ENCODE measurements around the gene FOXL3.
A peak's percentile ranks its signal among the peaks of the same experiment; 100 is the strongest.
"Not testable (repeated sequence)": the region's sequence is repeated elsewhere in the genome, so short reads cannot be mapped to it uniquely, and the experiment has no call there.

The FOXL3 gene

DNA sequence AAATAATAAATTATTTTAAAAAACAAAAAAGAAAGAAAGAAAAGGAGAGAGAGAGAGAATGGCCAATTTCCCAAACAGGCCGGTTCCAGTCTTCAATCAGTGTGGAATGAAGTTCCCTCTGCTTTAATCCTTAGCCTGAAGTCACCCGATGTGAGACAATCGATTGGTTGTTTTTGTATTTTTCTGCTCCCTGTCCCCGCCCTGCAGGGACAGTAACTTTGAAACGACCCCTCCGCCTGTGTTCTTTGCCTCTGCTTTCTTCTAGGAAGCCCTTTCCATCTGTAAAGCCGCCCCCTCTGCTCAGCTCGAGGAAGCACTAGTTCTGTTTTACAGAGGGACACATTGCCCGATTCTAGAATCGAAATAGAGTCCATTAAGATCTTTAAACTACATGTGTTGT is 33.4 kb downstream of the FOXL3 start:
- no peak for DNase-seq (ENCODE audit: low read depth in 2 of 2)

DNA sequence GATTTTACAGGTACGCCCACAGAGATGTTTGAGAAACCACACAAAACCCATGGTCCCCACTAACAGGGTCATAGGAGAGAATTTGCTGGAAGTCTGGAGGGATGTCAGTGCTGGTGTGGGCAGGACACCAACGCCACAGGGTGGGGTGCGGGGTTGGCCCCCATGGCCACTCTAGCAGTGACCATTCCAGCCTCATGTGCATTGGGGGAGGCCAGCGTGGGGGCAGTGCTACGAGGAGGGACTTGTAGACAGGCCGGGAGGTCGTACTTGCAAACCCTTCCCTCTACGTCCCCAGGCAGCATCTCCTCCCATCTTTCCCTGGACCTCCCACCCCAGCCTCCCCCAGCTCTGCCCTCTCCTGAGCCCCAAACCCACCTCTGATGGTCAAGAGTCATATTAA is 34.0 kb downstream of the FOXL3 start:
- no peak for DNase-seq (ENCODE audit: low read depth in 2 of 2)

DNA sequence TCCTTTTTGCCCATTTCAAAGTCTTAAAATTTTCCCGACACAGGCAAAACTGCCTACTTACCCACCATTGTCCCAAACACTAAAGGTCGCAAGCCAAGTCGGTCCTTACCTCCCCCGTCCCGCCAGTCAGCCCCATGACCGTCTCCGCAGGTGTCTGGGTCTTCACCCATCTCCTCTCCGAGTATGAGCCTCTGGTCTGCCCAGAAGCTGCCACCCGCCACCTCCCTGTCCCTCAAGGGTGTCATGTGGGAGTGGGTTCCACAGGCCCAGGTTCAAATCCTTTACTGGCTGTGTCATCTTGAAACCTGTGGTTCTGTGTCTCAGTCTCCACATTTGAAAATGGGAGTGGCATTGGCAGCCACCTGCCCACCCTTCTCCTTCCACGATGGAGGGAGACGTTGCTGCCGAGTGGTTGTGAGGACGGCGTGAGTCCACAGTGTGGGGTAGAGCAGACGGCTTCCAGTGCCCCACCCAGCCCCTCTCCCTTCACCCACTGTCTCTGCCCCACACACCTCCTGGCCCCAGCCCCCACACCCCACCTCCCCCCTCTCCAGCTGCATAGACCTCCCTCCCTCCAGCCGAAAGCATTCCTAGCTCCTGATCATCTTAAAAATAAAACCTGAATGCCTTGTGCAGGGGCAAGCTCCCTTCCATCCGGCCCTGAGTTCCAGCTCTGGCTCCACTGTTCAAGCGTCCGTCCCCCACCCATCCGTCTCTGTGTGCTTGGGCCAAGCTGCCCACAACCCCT is 35.3 kb downstream of the FOXL3 start:
- DNase-seq (ENCODE audit: low read depth in 2 of 2), result no peak

DNA sequence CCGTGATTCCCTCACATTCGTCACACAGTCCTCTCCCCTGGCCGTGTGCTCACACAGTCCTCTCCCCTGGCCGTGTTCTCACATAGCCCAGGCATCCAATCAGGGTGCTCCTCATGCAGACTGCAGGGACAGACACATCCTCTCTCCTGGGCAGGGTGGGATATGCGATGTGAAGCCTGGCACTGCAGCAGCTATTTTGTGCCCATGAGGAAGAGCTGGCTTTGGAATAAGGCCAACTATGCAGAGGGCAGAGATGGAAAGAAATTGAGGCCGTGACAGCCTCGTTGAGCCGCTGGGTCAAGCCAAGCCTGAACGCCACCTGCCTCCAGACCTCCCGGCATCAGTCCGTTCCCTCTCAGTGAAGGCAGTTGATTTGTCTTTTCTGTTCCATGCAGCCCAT is 35.8 kb downstream of the FOXL3 start:
- DNase-seq (ENCODE audit: low read depth in 2 of 2), result no peak

DNA sequence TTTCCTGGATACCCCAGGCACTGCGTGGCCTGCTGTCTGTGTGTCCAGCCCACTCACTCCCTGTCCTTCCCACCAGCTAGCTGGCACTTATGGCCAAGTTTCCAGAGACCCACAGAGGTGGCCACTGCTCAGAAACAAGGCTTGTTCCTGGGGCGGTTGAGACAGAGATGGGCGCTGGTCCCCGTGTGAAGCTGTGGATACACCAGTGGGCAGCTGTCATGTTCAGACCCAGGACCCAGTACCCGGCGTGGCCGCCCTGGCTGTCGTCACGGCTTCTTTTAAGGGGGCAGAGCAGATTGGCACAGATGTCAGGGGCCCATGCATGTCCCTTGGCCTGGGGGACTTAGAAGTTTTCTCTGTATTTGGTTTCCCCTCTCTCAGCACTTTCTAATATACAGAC is 36.3 kb downstream of the FOXL3 start:
- no peak for DNase-seq (ENCODE audit: low read depth in 2 of 2)

DNA sequence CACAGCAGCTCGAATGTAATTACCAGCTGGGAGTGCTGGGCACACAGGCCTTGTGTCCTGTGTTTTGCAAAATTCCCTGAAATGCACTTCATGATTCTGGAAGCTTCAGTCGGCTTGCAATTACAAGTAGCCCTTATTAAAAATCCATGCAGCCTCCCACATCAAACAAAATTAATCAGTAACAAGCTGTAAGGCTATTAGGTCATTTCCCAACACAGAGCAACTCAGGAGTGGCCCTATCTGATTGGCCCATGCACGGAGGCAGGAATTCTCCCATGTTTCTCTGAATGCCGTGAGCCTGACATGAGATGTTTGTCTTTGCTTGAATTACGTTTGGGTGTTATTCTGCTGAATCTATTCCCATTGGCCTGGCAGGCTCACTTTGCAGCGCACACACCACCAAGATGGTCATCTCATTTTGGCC is 36.9 kb downstream of the FOXL3 start:
- DNase-seq (ENCODE audit: low read depth in 2 of 2), result no peak

DNA sequence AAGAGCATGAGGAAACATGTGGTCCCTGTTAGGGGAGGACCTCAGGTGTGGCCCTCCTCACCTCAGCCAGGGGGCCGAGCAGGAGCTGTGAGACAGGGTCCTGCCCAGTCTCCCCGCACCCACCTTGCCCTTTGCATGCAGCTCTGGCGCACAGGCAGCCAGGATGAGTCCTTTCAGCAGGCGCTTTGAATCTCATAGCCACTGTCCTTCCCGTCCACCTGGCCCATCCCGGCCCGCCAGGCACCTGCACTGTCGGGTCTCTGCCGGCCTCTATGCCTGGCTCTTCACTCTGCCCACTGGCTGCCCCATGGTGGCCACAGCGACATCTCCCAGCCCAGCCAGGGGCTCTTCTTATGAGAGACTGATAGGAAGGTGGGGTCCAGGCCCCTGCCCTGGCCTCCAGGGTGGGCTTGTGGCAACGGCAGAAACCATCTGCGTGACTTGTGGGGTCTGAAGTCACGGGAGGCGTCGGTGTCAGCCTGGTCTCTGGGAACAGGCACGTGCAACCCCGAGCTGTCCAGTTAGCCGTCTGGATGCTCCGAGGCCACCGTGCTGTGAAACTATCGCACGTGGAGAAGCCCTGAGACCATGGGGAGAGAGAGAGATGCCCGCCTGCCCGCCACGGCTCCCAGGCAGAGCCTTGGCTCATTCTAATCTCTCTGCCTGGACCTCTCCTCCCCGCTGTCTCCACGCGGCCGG is 37.4 kb downstream of the FOXL3 start:
- DNase-seq (ENCODE audit: low read depth in 2 of 2), result no peak

DNA sequence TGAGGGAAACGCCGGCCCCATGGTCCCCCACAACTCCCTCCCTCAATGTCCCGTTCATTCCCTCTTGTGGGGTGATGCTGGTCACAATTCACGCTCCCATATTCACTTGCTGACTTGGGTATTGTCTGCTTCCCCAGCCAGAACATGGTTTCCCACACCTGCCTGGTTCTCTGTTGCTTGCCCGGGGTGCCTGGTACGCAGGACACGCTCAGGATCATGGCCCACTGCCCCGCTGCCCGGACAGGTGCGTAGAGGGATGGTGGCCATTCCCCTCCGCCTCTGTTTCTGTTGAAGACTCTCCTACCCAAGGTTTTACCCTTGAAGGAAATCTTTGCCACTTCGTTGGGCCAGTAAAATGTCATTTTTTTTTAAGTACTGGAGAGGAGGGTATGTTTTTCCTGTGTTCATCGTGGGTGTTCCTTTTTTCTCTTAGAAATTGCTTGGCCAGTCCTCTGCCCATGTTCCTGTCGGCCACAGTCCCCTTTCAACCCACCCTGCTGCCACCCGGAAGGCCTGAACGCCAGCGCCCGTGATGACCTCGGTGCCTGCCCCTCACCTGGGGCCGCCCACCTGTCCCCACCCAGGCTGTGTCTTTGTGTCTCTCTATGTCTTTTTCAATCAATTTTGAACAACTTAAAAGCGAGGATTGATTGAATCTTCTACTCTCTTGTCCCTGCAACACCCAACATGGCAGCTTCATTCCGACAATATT is 38.2 kb downstream of the FOXL3 start:
- DNase-seq (ENCODE audit: low read depth in 2 of 2), result no peak

DNA sequence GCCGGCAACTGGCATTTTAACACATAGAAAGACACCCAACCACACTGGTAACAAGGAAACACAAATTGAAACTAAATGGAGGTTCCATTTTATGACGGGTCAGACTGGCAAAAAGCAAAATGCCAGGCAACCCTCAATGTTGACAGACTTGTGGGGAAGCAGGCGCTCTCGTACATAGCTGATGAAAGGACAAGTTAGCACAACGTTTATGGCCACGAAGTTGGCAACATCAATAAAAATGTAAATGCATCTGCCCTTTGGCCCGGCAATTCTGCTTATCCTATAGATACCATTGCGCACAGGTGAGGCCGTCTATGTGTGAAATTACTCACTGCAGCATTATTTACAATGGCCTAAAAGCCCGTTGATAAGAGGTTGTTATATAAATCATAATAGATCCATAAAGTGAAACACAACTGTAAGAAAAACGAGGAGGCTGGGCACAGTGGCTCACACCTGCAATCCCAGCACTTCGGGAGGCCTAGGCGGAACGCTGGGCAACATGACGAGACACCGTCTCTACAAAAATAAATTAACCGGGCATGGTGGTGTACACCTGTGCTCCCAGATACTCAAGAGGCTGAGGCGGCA is 39.8 kb downstream of the FOXL3 start:
- no peak for DNase-seq (ENCODE audit: low read depth in 2 of 2)

DNA sequence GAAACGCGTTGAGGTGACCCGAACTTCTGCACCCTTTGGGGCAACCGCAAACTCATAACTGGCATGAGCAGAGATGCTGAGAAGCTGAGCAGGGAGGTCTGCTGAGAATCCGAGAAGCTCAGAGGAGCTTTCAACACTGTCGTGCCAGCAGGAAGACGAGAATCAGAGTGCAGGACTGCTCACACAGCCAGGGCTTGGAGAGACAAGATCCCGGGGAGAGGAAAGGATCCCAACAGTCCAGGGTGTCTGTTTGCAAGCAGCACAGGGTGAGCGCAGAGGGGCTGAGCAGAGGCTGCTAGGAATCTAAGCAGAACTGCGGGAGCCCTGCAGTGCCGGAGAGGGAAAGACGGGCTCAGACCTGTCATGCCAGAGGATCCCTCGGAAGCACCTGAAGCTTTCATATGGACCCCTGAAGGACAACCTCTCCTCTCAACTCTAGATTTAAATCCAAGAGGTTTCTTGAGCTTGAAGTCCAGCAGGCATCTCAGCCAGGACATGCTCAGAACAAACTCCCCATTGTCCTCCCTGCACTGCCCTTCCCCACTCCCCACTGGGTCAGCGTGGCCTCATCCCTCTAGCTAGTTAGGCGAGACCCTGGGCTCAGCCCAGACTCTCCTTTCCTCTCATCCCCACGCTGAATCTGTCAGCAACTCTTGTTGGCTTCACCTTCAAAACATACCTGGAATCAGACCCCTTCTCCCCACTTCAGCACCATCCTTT is 40.7 kb downstream of the FOXL3 start:
- DNase-seq (ENCODE audit: low read depth in 2 of 2), result no peak

DNA sequence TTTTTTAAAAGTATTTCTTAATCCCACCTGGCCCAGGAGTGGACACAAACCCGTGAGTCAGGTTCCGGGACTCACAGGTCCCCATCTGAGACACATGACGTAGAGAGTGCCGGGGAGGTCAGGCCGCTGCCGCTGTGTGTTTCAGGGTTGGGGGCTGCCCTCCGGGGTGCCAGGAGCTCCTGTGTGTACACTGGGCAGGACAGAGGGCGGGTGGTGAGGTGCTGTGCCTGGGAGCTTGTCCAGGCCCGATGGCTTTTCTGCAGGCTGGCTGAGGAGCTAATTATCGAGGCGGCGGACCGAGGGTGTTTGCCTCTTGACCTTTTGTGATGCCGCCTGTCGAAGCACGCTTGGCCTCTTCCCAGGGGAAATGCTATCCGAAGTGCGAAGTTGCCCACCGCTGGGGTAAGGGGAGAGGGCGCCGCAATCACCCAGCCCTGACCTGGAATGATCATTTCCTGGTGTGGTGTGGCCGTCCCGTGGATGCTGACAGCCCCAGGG is 42.1 kb downstream of the FOXL3 start:
- DNase-seq (ENCODE audit: low read depth in 2 of 2), result no peak

DNA sequence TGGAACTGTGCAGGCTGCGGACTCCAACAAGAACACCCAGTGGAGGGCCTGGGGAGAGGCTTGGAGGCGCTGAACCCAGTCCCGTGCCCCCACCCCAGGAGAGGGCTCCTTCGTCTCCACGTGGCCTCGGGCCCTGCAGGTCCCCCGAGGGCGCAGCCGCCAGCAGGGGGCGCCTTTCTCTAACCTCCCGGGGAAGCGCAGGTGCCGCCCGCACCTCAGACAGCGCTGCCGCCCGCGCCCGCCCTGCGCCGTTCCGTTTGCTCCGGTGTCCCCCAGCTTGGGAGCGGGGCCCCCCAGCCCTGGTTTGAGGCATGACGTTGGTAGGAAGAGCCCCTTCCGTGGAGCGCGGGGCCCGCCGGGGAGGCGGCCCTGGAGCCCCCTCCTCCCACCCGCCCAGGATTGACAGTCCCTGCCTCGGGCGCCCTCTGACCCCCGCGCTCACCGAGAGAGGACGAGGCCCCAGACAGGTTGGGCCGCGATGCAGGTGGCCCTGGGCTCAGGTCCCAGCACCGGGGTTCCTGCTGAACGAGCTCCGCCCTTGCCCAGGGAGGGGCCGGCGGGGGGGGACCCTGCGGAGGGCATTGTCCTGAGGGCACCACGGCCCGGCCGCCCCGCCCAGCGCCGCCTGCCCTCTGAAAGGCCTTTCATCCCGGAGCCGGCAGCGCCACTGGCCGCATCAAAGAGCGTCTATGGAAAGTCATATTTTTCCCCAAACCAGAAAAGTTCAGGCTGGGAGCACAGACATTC is 42.8 kb downstream of the FOXL3 start:
- DNase-seq (ENCODE audit: low read depth in 2 of 2), result peak; percentile 87 to 91

DNA sequence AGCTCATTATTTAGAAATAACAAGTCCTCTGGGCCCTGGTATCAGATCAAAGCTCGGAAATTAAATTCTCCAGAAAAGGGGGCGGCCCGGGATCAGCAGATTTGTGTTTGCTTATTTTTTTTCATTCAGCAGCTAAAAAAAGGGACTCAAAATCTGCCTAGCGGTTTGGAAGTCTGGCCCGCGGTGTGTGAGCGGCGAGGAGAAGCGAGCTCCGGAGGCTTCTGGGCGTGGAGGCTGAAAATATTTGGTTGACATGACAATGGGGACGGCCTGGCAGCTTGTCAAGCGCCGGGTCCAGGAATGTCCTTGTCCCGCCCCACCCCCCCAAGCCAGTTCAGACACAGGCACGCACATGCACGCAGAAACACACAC is 43.4 kb downstream of the FOXL3 start:
- DNase-seq (ENCODE audit: low read depth in 2 of 2), result no peak

DNA sequence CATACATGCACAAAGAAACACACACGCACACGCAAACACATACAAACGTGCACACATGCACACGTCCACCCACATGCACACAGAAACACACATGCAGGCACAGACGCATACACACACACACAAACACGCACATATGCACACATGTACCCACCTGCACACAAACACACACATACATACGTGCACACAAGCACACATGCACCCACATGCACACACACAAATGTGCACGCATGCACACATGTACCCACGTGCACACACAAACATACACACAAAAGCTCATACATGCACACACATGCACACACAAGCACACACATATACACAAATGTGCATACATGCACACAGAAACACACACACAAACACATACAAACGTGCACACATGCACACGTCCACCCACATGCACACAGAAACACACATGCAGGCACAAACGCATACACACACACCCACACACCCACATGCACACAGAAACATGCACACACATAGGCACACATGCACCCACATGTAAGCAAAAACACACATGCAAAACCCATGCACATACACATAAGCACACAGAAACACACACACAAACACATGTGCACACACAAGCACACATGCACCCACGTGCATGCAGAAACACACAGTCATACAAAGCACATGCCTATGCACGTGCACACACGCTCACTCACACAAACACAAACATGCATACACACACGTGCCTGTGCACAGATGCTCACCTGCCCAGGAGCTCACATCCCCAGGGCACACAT is 44.8 kb downstream of the FOXL3 start:
- no peak for DNase-seq (ENCODE audit: low read depth in 2 of 2)

DNA sequence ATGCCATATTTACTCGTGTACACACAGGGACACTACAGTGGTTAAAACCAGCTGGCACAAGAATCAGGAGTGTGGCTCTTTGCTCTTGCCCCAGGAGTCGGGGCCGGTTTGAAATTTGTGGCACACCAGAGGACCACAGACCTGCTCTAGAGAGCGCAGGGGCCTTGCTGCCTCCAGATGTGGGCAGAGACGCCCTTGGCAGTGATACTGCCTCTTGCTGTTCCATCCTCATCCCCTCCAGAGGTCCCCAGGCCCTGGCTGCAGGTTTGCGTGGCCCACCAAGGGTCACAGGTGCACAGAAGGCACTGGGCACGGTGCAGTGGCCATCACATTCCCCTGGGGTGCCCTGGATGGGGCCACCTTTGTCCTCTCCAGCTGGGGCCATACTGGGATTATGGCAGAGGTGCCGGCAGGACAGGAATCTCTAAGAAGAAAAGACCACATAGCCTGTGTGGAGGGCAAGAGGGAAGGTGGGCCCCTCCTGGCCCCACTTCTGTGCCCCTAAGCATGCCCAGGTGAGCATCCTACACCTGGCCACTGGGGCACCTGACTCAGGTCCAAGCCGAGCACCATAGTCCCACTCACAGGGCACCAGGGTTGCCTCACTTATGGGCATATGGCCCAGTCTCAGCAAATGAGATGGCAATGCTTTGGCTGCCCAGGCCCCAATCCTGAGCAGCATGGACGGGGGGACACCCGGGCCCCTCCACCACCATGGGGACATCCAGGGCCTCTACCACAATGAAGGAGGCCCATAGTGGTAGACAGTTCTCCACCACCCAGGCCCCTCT is 45.6 kb downstream of the FOXL3 start:
- DNase-seq (ENCODE audit: low read depth in 2 of 2), result no peak

DNA sequence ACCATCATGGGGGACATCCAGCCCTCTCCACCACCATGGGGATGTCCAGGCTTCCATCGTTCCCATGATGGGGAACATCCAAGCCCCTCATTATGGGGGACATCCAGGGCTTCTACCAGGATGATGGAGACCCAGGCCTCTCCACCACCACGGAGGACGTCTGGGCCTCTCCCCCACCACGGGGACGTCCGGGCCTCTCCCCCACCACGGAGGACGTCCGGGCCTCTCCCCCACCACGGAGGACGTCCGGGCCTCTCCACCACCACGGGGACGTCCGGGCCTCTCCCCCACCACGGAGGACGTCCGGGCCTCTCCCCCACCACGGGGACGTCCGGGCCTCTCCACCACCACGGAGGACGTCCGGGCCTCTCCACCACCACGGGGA is 46.2 kb downstream of the FOXL3 start:
- DNase-seq (ENCODE audit: low read depth in 2 of 2), result not testable (repeated sequence)

DNA sequence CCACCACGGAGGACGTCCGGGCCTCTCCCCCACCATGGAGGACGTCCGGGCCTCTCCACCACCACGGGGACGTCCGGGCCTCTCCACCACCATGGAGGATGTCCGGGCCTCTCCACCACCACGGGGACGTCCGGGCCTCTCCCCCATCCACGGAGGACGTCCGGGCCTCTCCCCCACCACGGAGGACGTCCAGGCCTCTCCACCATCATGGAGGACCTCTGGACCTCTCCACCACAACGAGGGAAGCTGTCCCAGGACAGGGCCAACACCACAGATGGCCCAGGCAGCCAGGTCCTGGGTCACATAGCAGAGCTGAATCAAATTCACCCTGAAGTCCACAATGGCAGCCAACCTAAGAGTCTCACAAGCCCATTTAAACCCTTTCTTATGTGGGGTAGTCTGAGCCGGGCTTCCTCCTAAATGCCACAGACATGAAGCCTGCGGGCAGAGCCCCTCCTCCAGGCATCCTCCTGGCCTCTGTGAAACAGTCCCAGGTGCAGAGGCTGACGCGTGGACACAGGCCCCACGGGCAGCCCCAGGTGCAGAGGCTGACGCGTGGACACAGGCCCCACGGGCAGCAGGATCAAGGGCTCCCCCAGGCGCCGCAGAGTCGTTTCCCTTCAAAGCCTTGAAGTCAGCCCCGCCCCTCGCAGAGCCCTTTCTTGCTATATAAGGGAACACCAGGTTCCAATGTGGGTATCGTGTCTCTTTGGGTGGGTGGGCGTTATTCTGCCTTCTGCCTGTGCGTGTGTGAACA is 47.0 kb downstream of the FOXL3 start:
- DNase-seq (ENCODE audit: low read depth in 2 of 2), result no peak

DNA sequence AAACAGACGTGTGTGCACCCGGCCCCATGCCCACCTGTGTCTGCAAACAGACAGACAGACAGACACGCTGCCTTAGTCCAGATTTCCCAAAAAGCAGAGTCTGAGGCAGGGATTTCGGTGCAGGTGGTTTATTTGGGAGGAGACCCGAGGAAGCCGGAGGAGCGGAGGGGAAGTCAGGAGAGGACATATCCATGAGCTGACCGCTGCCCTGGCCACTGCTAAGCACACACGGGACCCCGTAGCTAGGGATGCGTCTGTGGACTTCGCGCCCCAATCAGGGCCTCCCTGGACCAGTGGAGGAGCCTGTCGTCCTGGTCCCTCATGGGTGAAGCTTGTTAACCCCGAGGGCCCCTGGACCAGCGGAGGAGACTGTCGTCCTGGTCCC is 47.6 kb downstream of the FOXL3 start:
- no peak for DNase-seq (ENCODE audit: low read depth in 2 of 2)

Measured in stimulated activated CD8-positive, alpha-beta memory T cell treated with anti-CD3 and anti-CD28 coated beads, Interleukin-2, amount 100 ng/mL, for 48 hours (primary cell).